Measurements from ENCODE around the gene SLX4.
A peak's percentile ranks its signal among the peaks of the same experiment; 100 is the strongest.
"Not testable (repeated sequence)": the region's sequence is repeated elsewhere in the genome, so short reads cannot be mapped to it uniquely, and the experiment has no call there.

SLX4 gene

GRCh38 chr16:3611146-3611975 lies at the start of gene SLX4:
SLX4 (minus strand) TSS chr16:3611606; CDS start chr16:3608964, 2,642 bp downstream.
- Mint-ChIP-seq H3K27me3 (no peaks in the 10 kb centered on the region), H3K27ac (ENCODE audit: low read depth) (peak within 1 kb of the TSS; percentile 98), H3K4me1 (peaks cover 47% of the 10 kb centered on the region), H3K36me3 (ENCODE audit: insufficient read depth) (peaks cover 18% of the 10 kb centered on the region), H3K4me3 (peak within 1 kb of the TSS; percentile 96), H3K9me3 (no peaks in the 10 kb centered on the region)
- ATAC-seq (replicated peaks; ENCODE audit: extremely low read depth, poor library complexity, severe bottlenecking) (peak; percentile 84), DNase-seq (ENCODE audit: low spot score in 2 of 2) (peak; percentile 84 to 87)

GRCh38 chr16:3659251-3659650 lies 47.8 kb upstream of the SLX4 start:
- no peaks in the 10 kb centered on the region for H3K9me3 Mint-ChIP-seq
- peak overlapping the region; percentile 36 for H3K27ac Mint-ChIP-seq (ENCODE audit: low read depth)
- no peak for DNase-seq (ENCODE audit: low spot score in 2 of 2)
- no peak overlapping the region for H3K4me3 Mint-ChIP-seq
- no peaks in the 10 kb centered on the region for H3K27me3 Mint-ChIP-seq
- H3K36me3 Mint-ChIP-seq (ENCODE audit: insufficient read depth), result peaks cover 23% of the 10 kb centered on the region
- peaks cover 2% of the 10 kb centered on the region for H3K4me1 Mint-ChIP-seq
- ATAC-seq (replicated peaks; ENCODE audit: extremely low read depth, poor library complexity, severe bottlenecking), result no peak

- ATAC-seq (replicated peaks; ENCODE audit: extremely low read depth, poor library complexity, severe bottlenecking) (no peak), DNase-seq (ENCODE audit: low spot score in 2 of 2) (no peak)
- Mint-ChIP-seq H3K27ac (ENCODE audit: low read depth) (no peak overlapping the region), H3K9me3 (no peaks in the 10 kb centered on the region), H3K27me3 (no peaks in the 10 kb centered on the region), H3K36me3 (ENCODE audit: insufficient read depth) (peaks cover 21% of the 10 kb centered on the region), H3K4me1 (peaks cover 6% of the 10 kb centered on the region), H3K4me3 (no peak overlapping the region)
Observed at GRCh38 chr16:3656491-3657468, 45.4 kb upstream of the SLX4 start.

- H3K27ac Mint-ChIP-seq (ENCODE audit: low read depth); DNase-seq (ENCODE audit: low spot score in 2 of 2); H3K27me3 Mint-ChIP-seq; H3K9me3 Mint-ChIP-seq; ATAC-seq (replicated peaks; ENCODE audit: extremely low read depth, poor library complexity, severe bottlenecking); H3K4me1 Mint-ChIP-seq; H3K4me3 Mint-ChIP-seq: not testable (repeated sequence)
- peaks cover 19% of the 10 kb centered on the region for H3K36me3 Mint-ChIP-seq (ENCODE audit: insufficient read depth)
Observed at GRCh38 chr16:3656160-3656490, 44.7 kb upstream of the SLX4 start.

GRCh38 chr16:3655396-3656159 lies 44.2 kb upstream of the SLX4 start:
- DNase-seq (ENCODE audit: low spot score in 2 of 2) (no peak), ATAC-seq (replicated peaks; ENCODE audit: extremely low read depth, poor library complexity, severe bottlenecking) (no peak)
- Mint-ChIP-seq H3K4me3 (no peak overlapping the region), H3K9me3 (no peaks in the 10 kb centered on the region), H3K4me1 (peaks cover 6% of the 10 kb centered on the region), H3K27me3 (no peaks in the 10 kb centered on the region), H3K27ac (ENCODE audit: low read depth) (no peak overlapping the region), H3K36me3 (ENCODE audit: insufficient read depth) (peaks cover 19% of the 10 kb centered on the region)

- ATAC-seq (replicated peaks; ENCODE audit: extremely low read depth, poor library complexity, severe bottlenecking) (no peak), DNase-seq (ENCODE audit: low spot score in 2 of 2) (no peak)
- H3K4me1 Mint-ChIP-seq, result peaks cover 6% of the 10 kb centered on the region
Observed at GRCh38 chr16:3655030-3655395, 43.6 kb upstream of the SLX4 start.

GRCh38 chr16:3654249-3654991 lies 43.0 kb upstream of the SLX4 start, which contains the start of gene DNASE1:
DNASE1 (plus strand) TSS chr16:3654691; CDS start chr16:3655374, 683 bp downstream.
- peaks cover 6% of the 10 kb centered on the region for H3K4me1 Mint-ChIP-seq
- no peaks in the 10 kb centered on the region for H3K9me3 Mint-ChIP-seq
- DNase-seq (ENCODE audit: low spot score in 2 of 2) (peak; percentile 33 to 38), ATAC-seq (replicated peaks; ENCODE audit: extremely low read depth, poor library complexity, severe bottlenecking) (no peak)
- H3K27me3 Mint-ChIP-seq, result no peaks in the 10 kb centered on the region
- H3K27ac Mint-ChIP-seq (ENCODE audit: low read depth), result no peak within 1 kb of the TSS
- H3K4me3 Mint-ChIP-seq, result no peak within 1 kb of the TSS
- H3K36me3 Mint-ChIP-seq (ENCODE audit: insufficient read depth), result peaks cover 21% of the 10 kb centered on the region

More at GRCh38 chr16:3655030-3655395, 43.6 kb upstream of the SLX4 start:
- H3K9me3 Mint-ChIP-seq, result no peaks in the 10 kb centered on the region
- no peak overlapping the region for H3K27ac Mint-ChIP-seq (ENCODE audit: low read depth)
- peaks cover 21% of the 10 kb centered on the region for H3K36me3 Mint-ChIP-seq (ENCODE audit: insufficient read depth)
- H3K27me3 Mint-ChIP-seq, result no peaks in the 10 kb centered on the region
- no peak overlapping the region for H3K4me3 Mint-ChIP-seq

- DNase-seq (ENCODE audit: low spot score in 2 of 2), result no peak
- Mint-ChIP-seq H3K4me3 (no peak overlapping the region), H3K9me3 (no peaks in the 10 kb centered on the region), H3K27ac (ENCODE audit: low read depth) (no peak overlapping the region), H3K27me3 (no peaks in the 10 kb centered on the region), H3K4me1 (peaks cover 6% of the 10 kb centered on the region), H3K36me3 (ENCODE audit: insufficient read depth) (peaks cover 16% of the 10 kb centered on the region)
- ATAC-seq (replicated peaks; ENCODE audit: extremely low read depth, poor library complexity, severe bottlenecking), result no peak
Observed at GRCh38 chr16:3652373-3653195, 41.2 kb upstream of the SLX4 start.

- no peak for ATAC-seq (replicated peaks; ENCODE audit: extremely low read depth, poor library complexity, severe bottlenecking)
- Mint-ChIP-seq H3K9me3 (no peaks in the 10 kb centered on the region), H3K27me3 (no peaks in the 10 kb centered on the region), H3K4me3 (no peak overlapping the region), H3K36me3 (ENCODE audit: insufficient read depth) (peaks cover 10% of the 10 kb centered on the region), H3K4me1 (peaks cover 6% of the 10 kb centered on the region), H3K27ac (ENCODE audit: low read depth) (peak overlapping the region; percentile 72)
- DNase-seq (ENCODE audit: low spot score in 2 of 2), result no peak
Observed at GRCh38 chr16:3651461-3652372, 40.3 kb upstream of the SLX4 start.

GRCh38 chr16:3650631-3651265 lies 39.3 kb upstream of the SLX4 start:
- H3K9me3 Mint-ChIP-seq, result no peaks in the 10 kb centered on the region
- H3K4me1 Mint-ChIP-seq, result peaks cover 11% of the 10 kb centered on the region
- H3K27ac Mint-ChIP-seq (ENCODE audit: low read depth), result peak overlapping the region; percentile 72
- no peak overlapping the region for H3K4me3 Mint-ChIP-seq
- peaks cover 9% of the 10 kb centered on the region for H3K36me3 Mint-ChIP-seq (ENCODE audit: insufficient read depth)
- ATAC-seq (replicated peaks; ENCODE audit: extremely low read depth, poor library complexity, severe bottlenecking), result no peak
- DNase-seq (ENCODE audit: low spot score in 2 of 2), result no peak
- H3K27me3 Mint-ChIP-seq, result no peaks in the 10 kb centered on the region

Measured in central memory CD8-positive, alpha-beta T cell (primary cell).